WI38 (cell line): ENCODE data around the gene LCLAT1.

Experiments
- H3K4me3 ChIP-seq: 2 replicates; pipeline ENCODE4 v1.5.1; 2011; ENCODE audit warnings: low read depth, mild to moderate bottlenecking, control low read depth, low read length
- TF ChIP-seq, protein P1 (sequence below): IDR thresholded peaks from 2 replicates; pipeline ENCODE4 v1.5.1; 2012; ENCODE audit warnings: low read depth, mild to moderate bottlenecking, control low read depth, low read length

The LCLAT1 gene

DNA sequence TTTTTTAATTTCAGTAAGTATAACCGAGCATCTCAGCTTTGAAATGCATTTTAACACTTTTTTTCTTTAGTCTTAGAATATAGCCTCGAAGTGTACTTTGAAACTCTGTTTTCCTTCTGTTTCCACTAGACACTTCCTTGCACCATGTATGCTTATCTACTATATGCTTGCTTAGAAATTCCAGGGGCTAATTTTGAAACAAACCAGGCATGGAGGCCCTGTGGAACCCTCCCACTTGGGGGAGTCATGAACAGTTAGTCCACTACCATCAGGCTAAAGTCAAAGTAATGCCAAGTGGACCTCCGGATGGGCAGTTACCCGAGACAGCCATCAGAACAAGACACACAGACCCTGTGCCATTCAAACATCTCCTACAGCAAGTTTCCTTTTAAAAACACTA lies 120.3 kb downstream of the LCLAT1 start:
- H3K4me3 ChIP-seq = no peak overlapping the region
- TF ChIP-seq, protein P1, sequence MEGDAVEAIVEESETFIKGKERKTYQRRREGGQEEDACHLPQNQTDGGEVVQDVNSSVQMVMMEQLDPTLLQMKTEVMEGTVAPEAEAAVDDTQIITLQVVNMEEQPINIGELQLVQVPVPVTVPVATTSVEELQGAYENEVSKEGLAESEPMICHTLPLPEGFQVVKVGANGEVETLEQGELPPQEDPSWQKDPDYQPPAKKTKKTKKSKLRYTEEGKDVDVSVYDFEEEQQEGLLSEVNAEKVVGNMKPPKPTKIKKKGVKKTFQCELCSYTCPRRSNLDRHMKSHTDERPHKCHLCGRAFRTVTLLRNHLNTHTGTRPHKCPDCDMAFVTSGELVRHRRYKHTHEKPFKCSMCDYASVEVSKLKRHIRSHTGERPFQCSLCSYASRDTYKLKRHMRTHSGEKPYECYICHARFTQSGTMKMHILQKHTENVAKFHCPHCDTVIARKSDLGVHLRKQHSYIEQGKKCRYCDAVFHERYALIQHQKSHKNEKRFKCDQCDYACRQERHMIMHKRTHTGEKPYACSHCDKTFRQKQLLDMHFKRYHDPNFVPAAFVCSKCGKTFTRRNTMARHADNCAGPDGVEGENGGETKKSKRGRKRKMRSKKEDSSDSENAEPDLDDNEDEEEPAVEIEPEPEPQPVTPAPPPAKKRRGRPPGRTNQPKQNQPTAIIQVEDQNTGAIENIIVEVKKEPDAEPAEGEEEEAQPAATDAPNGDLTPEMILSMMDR = no peak

DNA sequence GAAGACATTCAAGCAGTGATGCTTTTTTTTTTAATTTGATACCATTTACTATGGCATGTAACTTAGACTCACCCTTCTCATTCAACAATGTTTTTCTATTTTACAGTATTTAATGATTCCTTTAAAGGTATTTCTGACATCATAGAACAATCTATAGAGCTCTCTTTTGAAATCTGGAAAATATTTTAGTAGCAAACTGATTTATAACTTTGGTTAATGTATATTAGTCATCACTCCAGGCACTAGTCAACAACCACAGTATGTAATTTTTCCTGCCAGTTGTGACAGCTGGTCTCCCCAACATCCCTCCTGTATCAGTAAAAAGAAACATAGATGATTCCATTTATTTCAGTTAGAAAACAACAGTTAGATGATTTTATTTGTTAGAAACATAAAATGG lies 122.9 kb downstream of the LCLAT1 start:
- no peak overlapping the region for H3K4me3 ChIP-seq
- TF ChIP-seq, protein P1 = no peak

GRCh38 chr2:30577151-30577550 lies 130.1 kb downstream of the LCLAT1 start:
- TF ChIP-seq, protein P1 = no peak

DNA sequence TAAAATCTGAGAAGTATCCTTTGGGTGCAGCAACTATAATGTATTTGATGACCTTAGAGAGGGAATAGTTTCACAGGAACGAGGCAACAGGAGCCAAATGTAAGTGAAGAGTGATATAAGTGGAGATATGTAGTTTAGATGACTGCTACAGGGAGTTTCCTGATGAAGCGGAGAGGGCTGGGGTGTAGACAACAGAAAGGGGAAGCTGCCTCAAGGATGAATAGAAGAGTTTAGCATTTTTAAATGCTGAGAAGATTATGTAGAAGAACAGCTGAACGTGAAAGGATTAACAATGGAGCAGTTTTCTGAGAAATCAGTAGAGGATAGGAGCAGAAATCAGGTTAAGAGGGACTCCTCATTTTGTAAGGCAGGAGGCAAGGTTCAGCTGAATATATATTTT lies 133.3 kb downstream of the LCLAT1 start:
- TF ChIP-seq, protein P1 = no peak
- H3K4me3 ChIP-seq = no peak overlapping the region

More at GRCh38 chr2:30577151-30577550, 130.1 kb downstream of the LCLAT1 start:
- no peak overlapping the region for H3K4me3 ChIP-seq

DNA sequence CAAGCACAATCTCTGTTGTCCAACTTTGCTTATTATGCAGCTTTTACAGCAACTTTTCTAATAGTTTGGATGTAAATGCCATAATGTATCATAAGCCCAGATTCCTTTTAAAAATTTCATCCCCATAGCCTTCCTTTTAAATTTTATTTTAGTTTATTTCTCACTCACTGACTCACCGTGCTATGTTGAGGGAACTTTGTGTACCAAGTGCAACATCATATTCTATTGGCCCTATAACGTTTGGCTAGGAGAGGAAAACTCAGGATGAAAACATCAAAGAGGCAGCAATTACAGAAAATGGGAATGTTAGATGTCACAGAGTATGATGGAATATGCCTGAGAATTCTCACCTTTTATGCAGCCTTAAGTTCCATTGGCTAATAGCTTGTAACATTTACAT lies 135.5 kb downstream of the LCLAT1 start:
- TF ChIP-seq, protein P1 = no peak
- H3K4me3 ChIP-seq = no peak overlapping the region

DNA sequence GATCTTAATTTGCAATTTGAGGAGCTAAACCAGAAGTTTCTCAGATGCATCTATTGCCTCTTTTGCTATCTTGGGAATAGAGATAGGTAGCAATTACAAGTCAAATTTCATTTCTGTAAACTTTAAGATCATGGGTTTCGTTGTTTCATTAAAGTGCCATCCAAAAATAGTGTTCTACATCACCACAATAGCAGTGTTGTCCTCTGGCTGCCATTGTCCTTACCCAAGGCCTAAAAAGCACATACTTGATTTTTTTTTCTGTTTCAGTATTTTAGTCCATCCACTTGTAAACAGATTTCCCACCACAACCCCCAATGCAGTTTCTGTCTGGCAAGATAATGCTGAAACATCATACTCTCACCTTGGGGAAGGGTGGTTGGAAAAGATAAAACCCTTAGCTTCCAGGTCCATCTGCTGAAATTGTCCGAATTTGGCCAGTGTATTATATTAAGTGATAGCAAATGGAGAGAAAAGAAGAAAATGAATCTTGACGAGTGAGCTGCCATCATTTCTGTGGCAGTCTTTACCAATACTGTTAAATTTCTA lies 136.2 kb downstream of the LCLAT1 start:
- H3K4me3 ChIP-seq = no peak overlapping the region
- TF ChIP-seq, protein P1 = no peak

DNA sequence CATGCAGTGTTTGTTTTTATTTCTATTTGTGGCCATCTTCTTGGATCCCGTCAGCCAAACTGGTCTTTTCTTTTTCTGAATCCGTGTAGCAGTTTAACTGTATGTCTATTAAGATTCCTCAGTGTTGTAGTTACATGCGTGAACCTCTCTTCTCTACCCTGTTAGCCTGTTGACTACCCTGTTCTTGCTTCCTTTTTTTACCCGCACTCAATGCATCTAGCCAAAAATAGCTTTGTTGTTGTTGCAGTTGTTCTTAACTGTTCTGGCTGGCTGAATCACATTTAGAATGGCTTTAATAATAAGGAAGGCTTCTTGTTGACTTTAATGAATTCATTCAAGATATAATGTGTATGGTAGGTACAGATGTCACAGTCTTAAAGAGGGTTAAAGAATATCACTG lies 137.1 kb downstream of the LCLAT1 start:
- H3K4me3 ChIP-seq = no peak overlapping the region
- TF ChIP-seq, protein P1 = no peak
